COR-L47 (cell line): ENCODE data around the gene ADCY9.

Source experiments
- DNase-seq: peaks from one replicate; lab custom pipeline; 2025; lab: John Stamatoyannopoulos, UW

ADCY9 gene

DNA sequence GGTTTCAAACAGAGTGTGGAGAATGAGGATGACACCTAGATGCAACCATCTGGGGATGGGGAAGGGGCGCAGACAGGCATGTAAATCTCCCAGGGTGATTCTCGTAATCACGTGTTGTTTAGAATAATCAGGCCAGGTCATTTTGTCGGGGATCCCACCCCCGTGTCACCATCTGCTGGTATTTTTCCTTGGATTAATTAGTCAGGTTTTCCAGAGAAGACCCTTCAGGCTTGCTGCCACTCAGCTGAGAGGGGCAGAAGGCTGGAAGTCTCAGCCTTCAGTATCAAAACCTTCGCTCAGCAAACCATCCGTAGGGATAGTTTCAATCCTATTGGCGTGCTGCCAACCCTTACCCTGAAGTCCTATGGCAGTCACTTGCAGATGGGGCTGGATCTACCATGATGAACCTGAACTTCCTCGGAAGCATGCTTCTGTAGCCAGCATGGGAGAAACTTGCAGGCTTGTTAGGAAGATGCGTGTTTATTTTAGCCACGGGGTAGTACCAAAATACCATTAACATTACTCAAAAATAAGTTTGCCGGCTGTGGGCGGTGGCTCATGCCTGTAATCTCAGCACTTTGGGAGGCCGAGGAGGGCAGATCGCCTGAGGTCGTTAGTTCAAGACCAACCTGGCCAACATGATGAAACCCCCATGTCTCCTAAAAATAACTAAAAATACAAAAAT is 7.5 kb upstream of the ADCY9 start:
- no peak for DNase-seq

DNA sequence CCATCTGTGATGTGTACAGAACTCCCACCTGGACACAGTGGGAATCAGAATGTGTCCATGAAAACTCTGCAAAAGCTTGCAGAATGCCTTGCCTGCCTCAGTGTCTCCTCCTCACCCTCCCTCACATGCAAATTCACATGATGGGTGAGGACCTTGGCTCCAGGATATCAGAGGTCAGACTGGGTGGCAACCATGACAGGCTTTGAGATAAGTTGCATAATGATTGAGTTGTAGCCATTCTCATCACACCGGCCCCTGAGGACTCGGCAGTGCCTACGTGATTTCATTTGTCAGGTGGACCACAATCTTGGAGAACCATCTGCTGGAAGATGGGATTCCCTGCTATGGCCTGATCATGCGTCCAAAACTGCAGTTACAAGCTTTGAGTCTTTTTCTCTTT is 3.9 kb upstream of the ADCY9 start:
- no peak for DNase-seq

DNA sequence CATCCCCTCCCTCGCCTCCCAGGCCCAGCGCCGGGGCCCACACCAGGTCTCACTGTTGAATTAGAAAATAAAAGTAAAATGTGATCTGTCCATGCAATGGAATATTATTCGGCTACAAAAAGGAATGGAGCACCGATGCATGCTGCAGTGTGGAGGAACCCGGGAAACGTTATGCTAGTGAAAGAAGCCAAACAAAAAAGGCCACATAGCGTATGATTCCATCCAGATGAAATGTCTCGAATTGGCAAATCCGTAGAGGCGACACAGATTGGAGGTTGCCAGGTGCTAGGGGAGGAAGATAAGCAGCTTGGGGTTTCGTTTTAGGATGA is 972 bp upstream of the ADCY9 start:
- no peak for DNase-seq

DNA sequence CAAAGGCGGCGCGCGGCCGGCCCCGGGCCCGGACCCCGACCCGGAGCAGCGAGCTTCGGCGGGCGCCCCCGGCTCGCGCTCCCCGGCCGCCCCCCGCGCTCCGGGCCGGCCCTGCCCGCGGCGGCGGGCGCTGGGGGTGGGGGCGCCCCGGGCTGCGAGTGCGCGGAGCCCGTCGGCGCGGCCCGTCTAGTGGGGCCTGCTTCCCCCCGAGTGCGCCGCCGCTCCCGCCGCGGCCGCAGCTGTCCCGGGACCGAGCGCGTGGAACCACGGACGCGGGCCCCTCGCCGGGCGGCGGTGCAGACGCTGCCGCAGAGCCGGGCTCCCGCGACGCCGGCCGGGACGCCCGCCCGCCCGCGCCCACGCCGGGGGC is 308 bp downstream of the ADCY9 start:
- no peak for DNase-seq

DNA sequence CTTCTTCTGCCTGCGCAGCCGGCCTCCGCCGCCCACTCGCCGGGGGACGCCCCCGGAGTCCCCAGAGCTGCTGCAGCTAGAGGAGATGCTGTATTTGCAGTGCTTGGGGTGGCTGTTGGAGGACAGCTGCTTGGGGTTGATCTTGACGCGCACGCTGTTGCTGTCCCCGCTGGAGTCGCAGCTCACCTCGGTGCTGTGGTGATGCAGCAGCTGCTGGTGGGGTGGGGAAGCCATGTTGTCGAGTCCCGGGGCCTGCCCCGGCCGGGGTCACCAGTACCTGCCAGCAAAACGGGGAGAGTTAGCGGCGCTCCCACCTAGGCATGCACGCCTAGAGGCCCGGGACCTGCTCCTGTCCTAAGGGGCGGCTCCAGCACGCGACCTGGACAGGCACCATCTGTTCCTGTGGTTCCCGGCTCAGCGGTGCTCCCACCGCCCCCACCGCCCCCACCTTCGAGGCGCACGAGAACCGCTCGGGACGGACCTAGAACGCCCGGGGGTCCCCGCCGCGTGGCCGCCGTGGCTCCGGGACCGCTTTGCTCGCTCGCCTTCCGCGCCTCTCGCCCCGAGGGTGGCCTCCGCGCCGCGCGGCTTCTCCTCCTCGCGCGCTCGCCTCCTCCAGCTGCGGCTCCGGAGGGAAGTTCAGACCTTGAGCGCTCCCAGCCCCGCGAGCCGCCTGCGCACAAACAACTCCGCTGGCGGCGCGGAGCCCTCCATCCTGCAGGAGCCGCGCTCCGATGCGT is 863 bp downstream of the ADCY9 start:
- peak; percentile 51 for DNase-seq

DNA sequence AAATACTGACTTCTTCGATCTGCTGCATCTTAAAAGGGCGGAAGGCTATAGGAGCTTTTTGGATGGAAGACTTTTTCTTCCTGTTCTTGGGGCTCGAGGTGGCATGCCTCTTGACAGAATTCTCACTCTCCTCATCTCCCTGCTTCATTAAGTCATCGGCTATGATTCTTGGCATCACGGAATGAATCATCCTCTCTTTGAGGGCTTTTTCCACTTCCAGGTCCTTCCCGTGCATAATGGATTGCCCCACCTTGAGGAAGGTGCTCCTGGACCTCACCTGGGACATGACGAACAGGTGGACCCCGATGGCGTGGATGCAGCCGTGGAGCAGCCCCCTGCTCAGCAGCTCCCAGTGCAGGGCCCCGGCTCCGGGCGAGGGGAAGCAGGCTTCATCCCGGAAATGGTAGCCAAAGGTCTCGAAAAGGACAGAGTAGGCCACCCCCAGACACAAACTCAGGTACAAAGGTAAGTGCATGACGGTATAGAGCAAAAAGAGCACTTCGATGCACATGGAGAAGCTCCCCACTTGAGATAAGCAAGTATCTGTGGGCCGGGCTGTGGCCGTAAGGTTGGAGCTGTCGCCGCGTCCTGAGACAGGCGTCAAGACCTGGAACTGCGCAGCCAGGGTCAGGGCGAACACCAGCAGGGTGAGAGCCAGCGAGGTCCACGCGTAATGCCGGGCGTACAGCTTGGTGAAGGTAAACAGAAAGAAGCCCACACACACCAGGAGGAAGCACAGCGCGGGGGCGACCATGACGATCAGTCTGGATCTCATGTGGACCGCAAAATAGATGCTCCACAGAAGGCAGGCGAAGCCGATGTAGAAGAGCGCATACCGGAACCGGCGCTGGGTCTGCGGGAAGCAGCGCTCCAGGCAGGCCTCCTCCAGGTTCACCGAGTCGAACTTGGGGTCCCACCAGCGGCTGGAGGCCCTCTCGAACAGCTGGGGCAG is 1.7 kb downstream of the ADCY9 start:
- no peak for DNase-seq

DNA sequence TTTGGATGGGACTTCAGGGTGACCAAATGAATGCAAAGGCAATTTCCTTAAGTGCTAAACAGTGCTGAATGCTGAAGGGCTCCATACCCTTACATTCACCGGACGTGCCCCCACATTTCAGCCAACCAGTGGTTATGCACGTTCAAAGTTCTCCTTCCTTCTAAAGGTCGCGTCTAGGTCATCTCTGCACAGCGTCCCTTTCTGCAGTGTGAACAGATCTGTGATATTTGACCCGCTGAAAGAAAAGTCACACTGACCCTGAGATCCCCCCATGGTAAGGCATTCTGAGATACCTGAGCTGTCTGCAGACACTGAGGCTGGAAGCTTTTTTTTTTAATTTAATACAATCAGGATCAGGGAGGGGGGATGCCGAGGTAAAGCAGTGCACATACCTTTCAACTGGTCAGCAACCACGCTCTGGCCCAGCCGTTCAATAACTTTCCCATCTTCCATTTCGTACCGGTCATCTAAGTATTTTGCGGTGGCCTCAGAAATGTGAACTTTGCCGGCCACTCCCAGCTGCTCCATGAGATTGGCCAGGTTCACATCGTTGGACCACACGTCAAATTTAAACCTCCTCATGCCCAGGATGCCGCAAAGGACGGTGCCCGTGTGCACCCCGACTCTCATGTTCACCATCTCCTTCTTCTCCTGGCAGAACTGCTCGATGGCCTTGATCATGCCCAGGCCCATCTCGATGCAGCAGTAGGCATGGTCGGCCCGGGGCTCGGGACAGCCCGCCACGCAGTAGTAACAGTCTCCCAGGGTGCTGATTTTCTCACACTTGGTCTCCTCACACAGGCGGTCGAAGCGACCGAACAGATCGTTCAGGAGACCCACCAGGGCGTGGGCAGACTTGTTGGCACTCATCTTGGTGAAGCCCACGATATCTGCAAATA is 2.6 kb downstream of the ADCY9 start:
- no peak for DNase-seq

DNA sequence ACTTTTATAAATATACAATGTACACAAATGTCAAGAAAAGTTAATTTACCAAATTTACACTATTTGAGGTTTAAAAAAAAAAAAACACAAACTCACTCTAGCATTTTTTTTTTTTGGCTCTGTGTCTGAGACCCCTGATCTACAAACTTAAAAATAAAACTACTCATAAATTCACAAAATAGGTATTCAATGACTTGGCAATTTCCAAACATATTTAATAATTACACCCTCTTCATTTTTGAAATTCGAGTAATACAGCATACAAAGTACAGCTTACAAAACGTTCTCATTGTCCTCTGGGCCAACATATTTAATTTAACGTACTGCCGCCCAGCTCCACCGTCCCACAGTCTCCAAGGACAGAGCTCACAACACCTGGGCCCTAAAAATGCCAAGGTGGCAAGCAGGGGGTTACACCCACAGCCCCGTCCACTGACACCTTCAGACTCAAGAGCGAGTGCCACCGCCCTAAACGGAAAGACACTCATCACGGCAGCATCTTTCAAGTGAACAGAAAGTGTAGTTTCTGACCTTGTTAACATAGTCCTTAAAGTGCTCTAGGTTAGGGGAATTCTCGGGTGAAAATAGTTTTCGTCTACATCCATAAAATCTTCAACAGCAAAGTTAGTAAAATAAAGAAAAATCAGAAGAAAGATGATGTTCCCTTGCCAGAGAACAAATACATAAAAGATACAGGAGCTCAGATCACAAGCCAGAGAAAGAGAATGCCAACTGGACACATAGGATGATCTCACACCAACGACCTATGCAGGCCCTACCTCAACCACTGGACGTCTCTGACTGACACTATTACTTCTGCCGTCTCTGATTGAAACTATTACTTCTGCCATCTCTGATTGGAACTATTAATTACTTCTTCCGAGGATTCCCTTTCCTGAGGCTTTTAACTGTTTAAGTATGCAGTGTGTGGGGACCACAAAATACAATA is 4.2 kb downstream of the ADCY9 start:
- DNase-seq: no peak

DNA sequence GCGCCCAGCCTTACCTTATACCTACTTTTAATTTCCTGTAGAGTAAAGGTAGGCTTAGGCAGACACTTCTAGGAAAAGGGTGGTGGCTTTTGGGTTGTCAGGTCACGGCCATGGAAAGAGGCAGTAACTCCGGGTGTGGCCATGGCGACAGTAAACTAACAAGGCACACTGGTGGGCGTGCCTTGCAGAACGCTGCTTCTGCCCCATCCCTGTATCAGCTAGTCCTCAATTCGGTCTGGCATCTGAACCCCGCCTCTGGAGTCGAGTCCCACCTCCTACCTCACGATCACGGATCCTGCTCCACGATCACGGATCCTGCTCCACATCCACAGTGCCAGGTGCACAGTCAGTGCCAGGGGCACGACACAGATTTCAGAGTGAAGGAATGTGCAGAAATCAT is 5.6 kb downstream of the ADCY9 start:
- DNase-seq: no peak

DNA sequence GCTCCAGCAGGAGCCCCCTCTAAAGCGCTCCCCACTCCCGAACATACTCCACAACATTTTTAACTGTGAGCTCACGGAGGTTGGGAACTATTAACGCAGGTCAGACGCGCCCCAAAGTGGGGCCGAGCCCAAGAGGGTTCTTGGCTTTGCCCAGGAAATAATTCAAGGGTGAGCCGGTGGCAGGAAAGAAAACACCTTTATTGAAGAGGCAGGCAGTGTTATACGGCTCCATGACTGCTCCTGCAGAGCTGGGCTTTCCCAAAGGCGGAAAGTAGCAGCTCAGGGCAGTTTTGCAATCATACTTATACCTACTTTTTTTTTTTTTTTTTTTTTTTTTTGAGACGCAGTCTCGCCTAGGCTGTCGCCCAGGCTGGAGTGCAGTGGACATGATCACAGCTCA is 6.2 kb downstream of the ADCY9 start:
- no peak for DNase-seq

DNA sequence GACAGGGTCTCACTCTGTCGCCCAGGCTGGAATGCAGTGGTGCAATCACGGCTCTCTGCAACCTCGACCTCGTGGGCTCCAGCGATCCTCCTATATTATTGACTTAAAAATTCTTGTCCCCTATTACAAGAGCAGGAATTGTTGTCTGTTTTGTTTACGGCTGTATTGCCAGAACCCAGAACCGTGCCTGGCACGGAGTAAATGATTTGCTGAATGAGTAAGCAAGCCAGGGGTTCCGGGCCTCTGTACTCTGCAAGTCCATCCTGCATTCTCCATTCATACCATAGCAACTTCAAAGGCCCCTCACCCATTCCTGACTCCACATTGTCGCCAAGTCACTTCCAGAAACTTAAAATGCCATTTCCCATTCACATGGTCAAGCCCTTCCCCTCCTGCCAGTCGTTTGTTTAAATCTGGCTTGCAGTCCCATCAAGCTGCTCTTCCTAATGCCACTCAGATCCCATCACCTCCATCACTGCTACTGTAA is 6.9 kb downstream of the ADCY9 start:
- DNase-seq: no peak

DNA sequence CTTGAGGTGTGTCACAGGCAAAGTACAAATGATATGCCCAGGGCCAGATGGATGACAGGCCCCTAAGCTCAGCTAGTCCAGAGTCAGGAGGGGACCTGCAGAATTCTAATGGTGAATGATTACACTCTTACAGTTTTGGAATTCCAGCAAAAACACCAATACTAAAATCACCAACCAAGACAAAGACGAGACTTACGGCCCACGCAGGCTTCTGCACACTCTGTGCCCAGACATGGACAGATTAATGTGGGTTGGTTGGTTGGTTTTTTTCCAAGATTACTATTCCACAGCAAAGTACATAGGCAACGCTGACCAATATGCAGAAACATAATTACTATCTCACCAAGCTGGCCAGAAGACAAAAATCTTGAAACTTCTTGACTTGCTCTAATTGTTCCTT is 9.7 kb downstream of the ADCY9 start:
- DNase-seq: no peak

DNA sequence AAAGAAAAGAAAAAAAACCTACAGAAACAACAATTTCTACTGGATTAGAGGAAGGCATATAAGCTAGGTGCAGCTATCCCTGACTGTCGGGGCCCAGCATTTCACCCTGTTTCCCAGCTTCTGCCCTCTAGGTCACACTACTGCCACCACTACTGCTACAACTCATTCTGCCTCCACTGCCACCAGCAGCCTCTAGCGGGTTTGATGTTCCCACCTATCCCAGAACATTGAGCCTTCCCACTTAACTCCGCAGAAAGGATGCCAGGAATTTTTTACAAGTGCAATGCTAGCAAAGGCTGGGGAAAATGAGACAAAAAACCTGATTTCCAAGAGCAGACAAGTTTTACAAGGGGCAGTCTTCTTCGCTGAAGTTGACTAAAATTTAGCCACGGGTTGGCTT is 10.4 kb downstream of the ADCY9 start:
- no peak for DNase-seq

DNA sequence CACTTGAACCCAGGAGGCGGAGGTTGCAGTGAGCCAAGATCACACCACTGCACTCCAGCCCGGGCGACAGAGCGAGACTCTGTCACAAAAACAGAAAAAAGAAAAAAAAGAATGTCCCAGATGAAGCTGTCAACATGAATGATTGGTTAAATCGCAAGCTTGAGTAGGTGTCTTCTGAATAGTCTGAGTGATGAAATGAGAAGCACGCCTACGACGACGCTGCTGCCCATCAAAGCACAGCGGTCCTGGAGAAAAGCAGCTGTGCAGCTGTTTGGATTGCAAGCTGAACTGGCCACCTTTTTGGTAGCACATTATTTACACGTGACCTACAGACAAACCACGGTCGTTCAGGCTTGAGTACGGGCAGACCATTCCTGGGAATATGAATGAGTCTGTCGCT is 12.5 kb downstream of the ADCY9 start:
- DNase-seq: no peak

DNA sequence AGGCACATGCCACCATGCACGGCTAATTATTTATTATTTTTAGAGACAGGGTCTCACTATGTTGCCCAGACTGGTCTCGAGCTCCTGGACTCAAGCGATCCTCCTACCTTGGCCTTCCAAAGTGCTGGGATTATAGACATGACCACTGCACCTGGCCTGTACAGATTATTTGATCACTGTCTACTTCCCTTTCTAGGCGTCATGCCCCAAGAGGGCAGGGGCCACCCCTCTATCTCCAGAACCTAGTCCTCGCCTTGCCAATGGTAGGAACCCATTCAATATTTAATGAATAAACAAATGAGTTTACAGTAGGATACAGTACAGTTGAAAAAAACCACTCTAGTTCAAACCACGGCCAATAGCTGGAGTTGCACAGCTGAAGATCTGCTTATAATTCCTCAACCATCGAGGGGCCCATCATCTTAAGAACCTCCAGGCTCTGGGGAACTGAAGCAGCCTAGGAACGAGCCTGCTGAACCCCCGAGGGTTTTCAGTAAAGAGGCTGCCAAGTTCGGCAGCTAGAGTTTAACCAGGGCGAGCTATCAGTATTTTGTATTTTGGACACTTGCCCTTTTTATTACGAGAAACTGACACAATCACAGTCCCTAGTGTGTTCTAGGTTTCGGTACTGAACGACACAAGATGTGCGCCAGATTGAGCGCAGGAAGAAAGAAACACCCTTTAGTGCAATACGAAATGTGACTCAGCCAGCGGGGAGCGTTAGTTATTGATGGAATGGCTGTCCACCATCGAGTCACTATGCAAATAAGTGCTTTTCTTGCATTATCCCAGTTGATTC is 14.6 kb downstream of the ADCY9 start:
- no peak for DNase-seq

DNA sequence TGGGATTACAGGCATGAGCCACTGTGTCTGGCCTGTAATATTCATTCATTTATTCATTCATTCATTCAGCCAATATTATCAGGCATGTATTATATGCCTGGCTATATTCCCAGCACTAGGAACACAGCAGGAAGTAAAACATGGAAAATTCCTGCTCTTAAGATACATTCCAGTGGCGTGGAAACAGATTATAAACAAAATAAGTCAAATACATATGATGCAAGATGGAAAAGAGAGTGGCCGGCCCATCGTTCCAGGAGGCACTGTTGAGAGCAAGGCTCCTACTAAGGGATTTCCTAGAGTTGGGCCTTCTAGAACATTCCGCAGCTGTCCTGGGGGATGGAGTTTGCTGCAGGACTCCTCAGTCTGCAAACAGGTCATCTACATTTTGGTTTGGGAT is 17.7 kb downstream of the ADCY9 start:
- no peak for DNase-seq

DNA sequence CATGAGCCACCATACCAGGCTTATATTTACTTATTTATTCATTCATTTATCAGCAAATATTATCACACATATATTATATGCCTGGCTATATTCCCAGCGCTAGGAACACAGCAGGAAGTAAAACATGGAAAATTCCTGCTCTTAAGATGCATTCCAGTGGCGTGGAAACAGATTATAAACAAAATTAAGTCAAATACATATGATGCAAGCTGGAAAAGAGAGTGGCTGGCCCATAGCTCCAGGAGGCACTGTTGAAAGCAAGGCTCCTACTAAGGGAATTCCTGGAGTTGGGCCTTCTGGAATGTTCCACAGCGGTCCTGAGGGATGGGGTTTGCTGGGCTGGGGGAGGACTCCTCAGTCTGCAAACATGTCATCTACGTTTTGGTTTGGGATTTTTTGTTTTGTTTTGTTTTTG is 18.4 kb downstream of the ADCY9 start:
- DNase-seq: no peak

DNA sequence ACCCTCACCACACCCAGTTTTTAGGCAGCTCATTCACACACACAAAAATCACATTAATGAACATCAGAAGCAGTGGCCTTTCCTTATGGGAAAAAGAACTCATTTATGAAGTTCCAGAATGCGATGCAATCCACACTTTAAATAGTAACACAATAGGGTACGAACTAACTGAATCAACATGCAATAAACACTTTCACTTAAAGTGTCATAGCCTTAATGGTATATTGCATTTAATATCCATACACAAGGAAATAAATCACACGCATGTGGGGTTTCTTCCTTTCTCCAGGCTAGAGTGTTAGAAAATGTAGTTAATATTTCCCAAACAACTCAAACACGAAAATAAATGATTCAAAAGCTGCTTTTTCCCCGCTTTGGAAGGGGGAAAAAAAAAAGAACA is 19.7 kb downstream of the ADCY9 start:
- no peak for DNase-seq

DNA sequence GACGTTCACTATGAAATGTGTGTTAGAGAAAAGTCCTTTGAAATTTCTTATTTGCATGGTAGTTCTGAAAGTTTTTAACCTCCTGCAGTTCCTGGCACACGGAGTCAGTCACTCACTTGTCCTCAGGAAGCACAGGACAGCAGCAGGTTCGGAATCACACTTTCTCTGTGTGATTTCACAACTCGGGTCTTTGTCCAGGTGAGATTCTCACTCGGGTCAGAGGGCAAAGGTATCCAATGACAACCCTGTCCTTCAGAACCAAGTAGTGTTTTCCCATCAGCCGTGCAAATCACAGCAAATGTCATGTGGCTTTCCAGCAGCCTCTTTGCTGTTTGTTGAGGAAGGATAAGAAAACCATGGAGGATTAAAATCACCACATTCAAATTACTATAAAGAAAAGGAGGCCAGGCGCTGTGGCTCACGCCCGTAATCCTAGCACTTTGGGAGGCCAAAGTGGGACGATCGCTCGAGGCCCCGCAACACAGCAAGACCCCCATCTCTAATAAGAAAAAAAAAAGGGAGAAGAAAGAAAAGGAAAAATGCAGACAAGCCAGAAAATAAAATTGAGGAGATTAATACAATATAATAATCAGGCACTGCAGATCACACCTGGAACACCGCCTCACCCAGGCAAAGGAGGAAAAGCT is 22.0 kb downstream of the ADCY9 start:
- no peak for DNase-seq
